ENCODE data around the gene TMEM52B.

The TMEM52B gene

GRCh38 chr12:10155966-10156365 lies 22.9 kb upstream of the TMEM52B start:
- Histone ChIP-seq H2AFZ (ENCODE audit: low read length) (no peak overlapping the region), H3K9ac (ENCODE audit: low read depth, low read length, poor library complexity, severe bottlenecking) (no peak overlapping the region), H4K20me1 (ENCODE audit: insufficient read depth, low read length, poor library complexity, severe bottlenecking) (no peaks in the 10 kb centered on the region), H3F3A (ENCODE audit: low read depth) (no peaks in the 10 kb centered on the region), H3K9me2 (replicated peaks; ENCODE audit: low read depth, low read length) (no peaks in the 10 kb centered on the region), H3K4me2 (ENCODE audit: low read depth, low read length, poor library complexity, severe bottlenecking) (no peak overlapping the region), H3K9me3 (ENCODE audit: insufficient read depth, low read depth, low read length) (no peaks in the 10 kb centered on the region), H3K4me3 (ENCODE audit: low read length, poor library complexity, severe bottlenecking) (no peak overlapping the region), H3K4me1 (ENCODE audit: insufficient read depth, low read length, poor library complexity, severe bottlenecking) (no peaks in the 10 kb centered on the region), H3K36me3 (ENCODE audit: insufficient read depth, low read length) (no peaks in the 10 kb centered on the region), H3K27me3 (ENCODE audit: insufficient read depth, low read length, poor library complexity, severe bottlenecking) (no peaks in the 10 kb centered on the region), H3K79me2 (ENCODE audit: insufficient read depth, low read length) (no peaks in the 10 kb centered on the region)
- TF ChIP-seq CTCF (conservative IDR thresholded peaks at IDR 0.05; ENCODE audit: low read length) (no peak), EZH2phosphoT487 (IDR thresholded peaks at IDR 0.05; ENCODE audit: borderline replicate concordance) (no peak)

GRCh38 chr12:10158406-10158805 lies 20.4 kb upstream of the TMEM52B start:
- H3K4me3 ChIP-seq (ENCODE audit: low read length, poor library complexity, severe bottlenecking) = no peak overlapping the region
- no peaks in the 10 kb centered on the region for H3F3A ChIP-seq (ENCODE audit: low read depth)
- H3K27me3 ChIP-seq (ENCODE audit: insufficient read depth, low read length, poor library complexity, severe bottlenecking) = no peaks in the 10 kb centered on the region
- TF ChIP-seq EZH2phosphoT487 (IDR thresholded peaks at IDR 0.05; ENCODE audit: borderline replicate concordance) (no peak), CTCF (conservative IDR thresholded peaks at IDR 0.05; ENCODE audit: low read length) (no peak)
- no peaks in the 10 kb centered on the region for H4K20me1 ChIP-seq (ENCODE audit: insufficient read depth, low read length, poor library complexity, severe bottlenecking)
- no peak overlapping the region for H3K4me2 ChIP-seq (ENCODE audit: low read depth, low read length, poor library complexity, severe bottlenecking)
- H3K9ac ChIP-seq (ENCODE audit: low read depth, low read length, poor library complexity, severe bottlenecking) = no peak overlapping the region
- H3K4me1 ChIP-seq (ENCODE audit: insufficient read depth, low read length, poor library complexity, severe bottlenecking) = no peaks in the 10 kb centered on the region
- no peaks in the 10 kb centered on the region for H3K9me2 ChIP-seq (replicated peaks; ENCODE audit: low read depth, low read length)
- H3K79me2 ChIP-seq (ENCODE audit: insufficient read depth, low read length) = no peaks in the 10 kb centered on the region
- H3K9me3 ChIP-seq (ENCODE audit: insufficient read depth, low read depth, low read length) = no peaks in the 10 kb centered on the region
- no peak overlapping the region for H2AFZ ChIP-seq (ENCODE audit: low read length)
- no peaks in the 10 kb centered on the region for H3K36me3 ChIP-seq (ENCODE audit: insufficient read depth, low read length)

GRCh38 chr12:10159280-10159679 lies 19.6 kb upstream of the TMEM52B start:
- H3K4me2 ChIP-seq (ENCODE audit: low read depth, low read length, poor library complexity, severe bottlenecking) = peak overlapping the region; percentile 20
- TF ChIP-seq EZH2phosphoT487 (IDR thresholded peaks at IDR 0.05; ENCODE audit: borderline replicate concordance) (no peak), CTCF (conservative IDR thresholded peaks at IDR 0.05; ENCODE audit: low read length) (no peak)
- no peaks in the 10 kb centered on the region for H3K27me3 ChIP-seq (ENCODE audit: insufficient read depth, low read length, poor library complexity, severe bottlenecking)
- H2AFZ ChIP-seq (ENCODE audit: low read length) = no peak overlapping the region
- no peaks in the 10 kb centered on the region for H3K4me1 ChIP-seq (ENCODE audit: insufficient read depth, low read length, poor library complexity, severe bottlenecking)
- no peaks in the 10 kb centered on the region for H3K79me2 ChIP-seq (ENCODE audit: insufficient read depth, low read length)
- H3K4me3 ChIP-seq (ENCODE audit: low read length, poor library complexity, severe bottlenecking) = no peak overlapping the region
- no peaks in the 10 kb centered on the region for H4K20me1 ChIP-seq (ENCODE audit: insufficient read depth, low read length, poor library complexity, severe bottlenecking)
- no peaks in the 10 kb centered on the region for H3K36me3 ChIP-seq (ENCODE audit: insufficient read depth, low read length)
- no peaks in the 10 kb centered on the region for H3F3A ChIP-seq (ENCODE audit: low read depth)
- H3K9me3 ChIP-seq (ENCODE audit: insufficient read depth, low read depth, low read length) = no peaks in the 10 kb centered on the region
- H3K9me2 ChIP-seq (replicated peaks; ENCODE audit: low read depth, low read length) = no peaks in the 10 kb centered on the region
- no peak overlapping the region for H3K9ac ChIP-seq (ENCODE audit: low read depth, low read length, poor library complexity, severe bottlenecking)
